SU-DHL-6 (cell line): ENCODE results near the gene F2RL3.

Experiments used
- H2AFZ ChIP-seq: fragments of 200-600 bp; sonication (generic); 2 replicates; pipeline ENCODE4 v1.6.1; 2014; ENCODE audit warnings: low read depth, mild to moderate bottlenecking, moderate library complexity, mixed read lengths, antibody characterized with exemption, low read length; ENCODE audit not compliant: severe bottlenecking
- H3F3A ChIP-seq: fragments of 200-600 bp; shearing (Covaris generic); 2 replicates; pipeline ENCODE4 v1.6.0; 2016; ENCODE audit warnings: antibody characterized with exemption, mild to moderate bottlenecking; ENCODE audit not compliant: insufficient read depth
- H3K27ac ChIP-seq: fragments of 200-600 bp; sonication (generic); 2 replicates; pipeline ENCODE4 v1.5.1; 2016; ENCODE audit warnings: low read depth, mild to moderate bottlenecking, low read length, moderate library complexity, mixed read lengths
- H3K27me3 ChIP-seq: fragments of 200-600 bp; sonication (generic), shearing (Covaris generic); 2 replicates; pipeline ENCODE4 v1.6.0; 2014; ENCODE audit warnings: mild to moderate bottlenecking, low read length
- H3K36me3 ChIP-seq: fragments of 200-600 bp; sonication (generic); 2 replicates; pipeline ENCODE4 v1.6.1; 2014; ENCODE audit warnings: mild to moderate bottlenecking, low read length, mixed read lengths
- H3K4me2 ChIP-seq: fragments of 300-600, 200-600 bp; shearing (Covaris generic), sonication (generic); 2 replicates; pipeline ENCODE4 v1.6.0; 2014; ENCODE audit warnings: low read length, low read depth, mild to moderate bottlenecking; ENCODE audit not compliant: poor library complexity, severe bottlenecking
- H3K4me3 ChIP-seq: fragments of 200-600 bp; sonication (generic); 2 replicates; pipeline ENCODE4 v1.5.1; 2014; ENCODE audit warnings: antibody characterized with exemption, low read length, mild to moderate bottlenecking, mixed read lengths; ENCODE audit not compliant: insufficient read depth, poor library complexity, severe bottlenecking
- H3K79me2 ChIP-seq: fragments of 200-600 bp; sonication (generic); 2 replicates; pipeline ENCODE4 v1.6.1; 2014; ENCODE audit warnings: mild to moderate bottlenecking, low read length, moderate library complexity; ENCODE audit not compliant: insufficient read depth
- H3K9ac ChIP-seq: fragments of 200-600 bp; sonication (generic); 2 replicates; pipeline ENCODE4 v1.7.0; 2014; ENCODE audit warnings: mild to moderate bottlenecking, low read length
- H3K9me2 ChIP-seq: fragments of 200-600 bp; sonication (generic); replicated peaks from 2 replicates; pipeline ENCODE4 v1.6.1; 2014; ENCODE audit warnings: low read length; ENCODE audit not compliant: insufficient read depth
- H3K9me3 ChIP-seq: fragments of 200-600 bp; sonication (generic); 2 replicates; pipeline ENCODE4 v1.6.1; 2014; ENCODE audit warnings: low read length, mixed read lengths; ENCODE audit not compliant: insufficient read depth
- H4K20me1 ChIP-seq: fragments of 200-600 bp; sonication (generic); 2 replicates; pipeline ENCODE4 v1.6.1; 2014; ENCODE audit warnings: low read depth, mild to moderate bottlenecking, antibody characterized with exemption, low read length, moderate library complexity, mixed read lengths
- EZH2phosphoT487 ChIP-seq: fragments of 200-600 bp; sonication (generic), shearing (Covaris generic); conservative IDR thresholded peaks from 2 replicates; pipeline ENCODE4 v1.6.1; 2018; ENCODE audit warnings: mild to moderate bottlenecking, antibody characterized with exemption, low read length, moderate library complexity, mixed read lengths
- TF ChIP-seq, protein P1 (sequence below): fragments of 200-600 bp; sonication (generic); IDR thresholded peaks from one replicate; pipeline ENCODE4 v1.5.1; 2017; ENCODE audit warnings: antibody characterized with exemption, mild to moderate bottlenecking, low read length, moderate library complexity; ENCODE audit not compliant: insufficient read depth, poor library complexity, severe bottlenecking

F2RL3 gene

DNA sequence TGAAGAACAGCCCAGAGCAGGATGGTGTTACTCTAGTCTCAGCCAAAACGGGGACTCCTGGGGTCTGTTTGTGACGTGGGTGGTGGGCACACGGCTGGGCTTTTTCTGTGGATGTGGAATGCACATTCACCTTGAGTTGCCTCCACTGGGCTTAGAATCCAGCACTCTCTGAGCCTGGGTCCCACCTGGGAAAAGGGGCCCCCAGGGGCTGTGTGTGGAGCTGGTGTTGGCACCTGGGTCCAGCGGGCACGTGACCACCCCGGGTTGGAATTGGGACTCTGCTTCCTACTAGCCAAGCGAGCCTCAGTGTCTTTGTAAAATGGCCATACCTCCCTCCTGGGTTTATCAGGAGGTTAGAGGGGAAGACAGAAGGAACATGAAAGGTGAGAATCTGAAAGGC is 29.2 kb upstream of the F2RL3 start:
- Histone ChIP-seq H3K79me2 (no peaks in the 10 kb centered on the region), H3K9me3 (no peaks in the 10 kb centered on the region), H3K27ac (no peak overlapping the region), H2AFZ (no peak overlapping the region), H3K4me3 (no peak overlapping the region), H3K36me3 (no peaks in the 10 kb centered on the region), H3K4me2 (no peak overlapping the region), H3K9ac (no peak overlapping the region), H3K27me3 (no peaks in the 10 kb centered on the region), H4K20me1 (no peaks in the 10 kb centered on the region), H3K9me2 (no peaks in the 10 kb centered on the region), H3F3A (no peaks in the 10 kb centered on the region)
- TF ChIP-seq, protein P1, sequence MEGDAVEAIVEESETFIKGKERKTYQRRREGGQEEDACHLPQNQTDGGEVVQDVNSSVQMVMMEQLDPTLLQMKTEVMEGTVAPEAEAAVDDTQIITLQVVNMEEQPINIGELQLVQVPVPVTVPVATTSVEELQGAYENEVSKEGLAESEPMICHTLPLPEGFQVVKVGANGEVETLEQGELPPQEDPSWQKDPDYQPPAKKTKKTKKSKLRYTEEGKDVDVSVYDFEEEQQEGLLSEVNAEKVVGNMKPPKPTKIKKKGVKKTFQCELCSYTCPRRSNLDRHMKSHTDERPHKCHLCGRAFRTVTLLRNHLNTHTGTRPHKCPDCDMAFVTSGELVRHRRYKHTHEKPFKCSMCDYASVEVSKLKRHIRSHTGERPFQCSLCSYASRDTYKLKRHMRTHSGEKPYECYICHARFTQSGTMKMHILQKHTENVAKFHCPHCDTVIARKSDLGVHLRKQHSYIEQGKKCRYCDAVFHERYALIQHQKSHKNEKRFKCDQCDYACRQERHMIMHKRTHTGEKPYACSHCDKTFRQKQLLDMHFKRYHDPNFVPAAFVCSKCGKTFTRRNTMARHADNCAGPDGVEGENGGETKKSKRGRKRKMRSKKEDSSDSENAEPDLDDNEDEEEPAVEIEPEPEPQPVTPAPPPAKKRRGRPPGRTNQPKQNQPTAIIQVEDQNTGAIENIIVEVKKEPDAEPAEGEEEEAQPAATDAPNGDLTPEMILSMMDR = no peak
- TF ChIP-seq EZH2phosphoT487 = no peak

DNA sequence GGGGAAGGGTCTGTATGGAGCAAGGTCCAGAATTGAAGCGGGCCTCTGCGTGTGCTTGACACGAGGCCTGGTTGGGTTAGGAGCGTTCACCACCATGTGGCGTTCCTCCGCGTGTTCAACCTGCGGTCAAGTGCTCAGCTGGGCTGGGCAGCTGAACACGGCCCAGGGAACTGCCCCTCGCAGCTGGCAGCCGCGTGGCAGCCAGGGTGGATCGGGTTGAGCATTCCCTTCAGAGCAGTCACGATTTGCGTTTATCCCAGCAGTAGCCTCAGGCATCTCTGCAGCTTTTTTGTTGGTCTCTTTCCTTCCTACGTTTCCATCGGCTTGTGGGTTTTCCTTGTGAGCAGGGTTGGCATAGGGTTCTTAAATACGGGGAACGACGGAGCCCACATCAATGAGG is 28.7 kb upstream of the F2RL3 start:
- Histone ChIP-seq H4K20me1 (no peaks in the 10 kb centered on the region), H3K27ac (no peak overlapping the region), H3F3A (no peaks in the 10 kb centered on the region), H3K9me2 (no peaks in the 10 kb centered on the region), H3K4me2 (no peak overlapping the region), H3K9ac (no peak overlapping the region), H3K36me3 (no peaks in the 10 kb centered on the region), H3K27me3 (no peaks in the 10 kb centered on the region), H3K79me2 (no peaks in the 10 kb centered on the region), H2AFZ (no peak overlapping the region), H3K4me3 (no peak overlapping the region), H3K9me3 (no peaks in the 10 kb centered on the region)
- TF ChIP-seq, protein P1 = no peak
- TF ChIP-seq EZH2phosphoT487 = no peak

DNA sequence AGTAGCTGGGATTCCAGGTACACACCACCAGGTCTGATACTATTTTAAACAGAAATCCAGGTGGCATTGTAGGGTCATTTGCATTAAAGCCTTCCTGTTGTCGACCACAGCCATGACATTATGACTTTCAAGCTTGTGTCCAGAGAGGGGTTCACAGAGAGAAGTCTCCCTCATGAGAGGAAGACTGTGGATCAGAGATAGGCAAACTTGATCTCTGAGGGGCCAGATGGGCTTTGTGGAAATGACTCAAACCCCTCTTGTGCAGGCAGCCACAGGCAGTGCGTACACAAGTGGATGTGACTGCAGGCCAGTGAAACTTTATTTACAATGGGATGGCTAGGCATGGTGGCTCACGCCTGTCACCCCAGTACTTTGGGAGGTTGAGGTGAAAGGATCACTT is 27.8 kb upstream of the F2RL3 start:
- no peaks in the 10 kb centered on the region for H3K27me3 ChIP-seq
- H3F3A ChIP-seq = no peaks in the 10 kb centered on the region
- H3K4me3 ChIP-seq = no peak overlapping the region
- H4K20me1 ChIP-seq = no peaks in the 10 kb centered on the region
- H3K4me2 ChIP-seq = no peak overlapping the region
- H2AFZ ChIP-seq = no peak overlapping the region
- H3K9me2 ChIP-seq = no peaks in the 10 kb centered on the region
- TF ChIP-seq EZH2phosphoT487 = no peak
- TF ChIP-seq, protein P1 = no peak
- H3K9me3 ChIP-seq = no peaks in the 10 kb centered on the region
- H3K79me2 ChIP-seq = no peaks in the 10 kb centered on the region
- H3K27ac ChIP-seq = no peak overlapping the region
- no peaks in the 10 kb centered on the region for H3K36me3 ChIP-seq
- no peak overlapping the region for H3K9ac ChIP-seq

DNA sequence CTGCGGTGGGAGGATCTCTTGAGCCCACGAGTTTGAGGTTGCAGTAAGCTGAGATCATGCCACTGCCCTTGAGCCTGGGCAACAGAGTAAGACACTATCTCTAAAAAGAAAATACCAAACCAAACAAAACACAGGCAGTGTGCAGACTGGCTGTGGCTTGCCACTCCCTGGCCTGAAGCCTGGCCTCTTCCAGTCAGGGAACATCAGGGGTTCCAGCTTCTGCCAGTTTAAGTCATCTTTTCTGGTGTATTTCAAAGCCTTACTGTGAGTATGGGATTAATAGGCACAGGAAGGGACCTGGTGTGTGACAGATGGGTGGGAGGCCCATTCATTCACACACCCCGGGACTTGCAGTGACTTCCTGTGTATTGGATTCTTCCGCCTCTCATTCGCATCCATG is 27.0 kb upstream of the F2RL3 start:
- H3K36me3 ChIP-seq = no peaks in the 10 kb centered on the region
- H4K20me1 ChIP-seq = no peaks in the 10 kb centered on the region
- no peaks in the 10 kb centered on the region for H3K79me2 ChIP-seq
- no peak for TF ChIP-seq EZH2phosphoT487
- TF ChIP-seq, protein P1 = no peak
- no peaks in the 10 kb centered on the region for H3F3A ChIP-seq
- no peaks in the 10 kb centered on the region for H3K9me2 ChIP-seq
- H3K4me2 ChIP-seq = no peak overlapping the region
- H2AFZ ChIP-seq = no peak overlapping the region
- no peak overlapping the region for H3K9ac ChIP-seq
- no peak overlapping the region for H3K27ac ChIP-seq
- no peak overlapping the region for H3K4me3 ChIP-seq
- no peaks in the 10 kb centered on the region for H3K27me3 ChIP-seq
- H3K9me3 ChIP-seq = no peaks in the 10 kb centered on the region
